OCI-LY3 (cell line): ENCODE measurements around the gene ZFTA.
A peak's percentile ranks its signal among the peaks of the same experiment; 100 is the strongest.

Source experiments
- H2AFZ ChIP-seq: fragments of 200-600, 300-600 bp; shearing (Covaris generic); 2 replicates; pipeline ENCODE4 v1.6.0; 2014; ENCODE audit warnings: antibody characterized with exemption, low read depth, low read length
- H3K27ac ChIP-seq: fragments of 200-600, 300-600 bp; sonication (generic); 2 replicates; pipeline ENCODE4 v1.5.1; 2014; ENCODE audit warnings: mild to moderate bottlenecking, low read length, moderate library complexity, mixed read lengths
- H3K27me3 ChIP-seq: fragments of 200-600, 300-600 bp; sonication (generic); 2 replicates; pipeline ENCODE4 v1.6.1; 2014; ENCODE audit warnings: low read depth, low read length, mixed read lengths
- H3K36me3 ChIP-seq: fragments of 200-600, 300-600 bp; sonication (generic); replicated peaks from 2 replicates; pipeline ENCODE3; 2014; ENCODE audit warnings: low read depth, low read length, mixed read lengths
- H3K4me1 ChIP-seq: fragments of 300-600, 200-600 bp; sonication (generic); 2 replicates; pipeline ENCODE4 v1.6.1; 2014; ENCODE audit warnings: low read length, mixed read lengths
- H3K4me2 ChIP-seq: fragments of 200-600, 300-600 bp; sonication (generic); 2 replicates; pipeline ENCODE4 v1.6.1; 2014; ENCODE audit warnings: low read length, mixed read lengths
- H3K4me3 ChIP-seq: fragments of 300-600, 200-600 bp; sonication (generic); 2 replicates; pipeline ENCODE4 v1.5.1; 2014; ENCODE audit warnings: antibody characterized with exemption, mild to moderate bottlenecking, low read length, moderate library complexity
- H3K79me2 ChIP-seq: fragments of 300-600, 200-600 bp; shearing (Covaris generic); 2 replicates; pipeline ENCODE4 v1.6.1; 2014; ENCODE audit warnings: mild to moderate bottlenecking, low read length, mixed read lengths
- H3K9ac ChIP-seq: fragments of 300-600, 200-600 bp; shearing (Covaris generic); 2 replicates; pipeline ENCODE4 v1.6.0; 2014; ENCODE audit warnings: mild to moderate bottlenecking, low read length, moderate library complexity
- H3K9me3 ChIP-seq: fragments of 200-600, 300-600 bp; shearing (Covaris generic); 2 replicates; pipeline ENCODE4 v1.6.1; 2014; ENCODE audit warnings: low read length, mixed read lengths; ENCODE audit not compliant: insufficient read depth
- H4K20me1 ChIP-seq: fragments of 200-600, 300-600 bp; sonication (generic); 2 replicates; pipeline ENCODE4 v1.6.1; 2016; ENCODE audit warnings: low read length, mixed read lengths; ENCODE audit not compliant: insufficient read depth
- EZH2phosphoT487 ChIP-seq: fragments of 200-600 bp; shearing (Covaris generic); IDR thresholded peaks from 2 replicates; pipeline ENCODE4 v1.6.1; 2018; ENCODE audit warnings: antibody characterized with exemption, mixed run types, low read depth
- TF ChIP-seq, protein P1 (sequence below): fragments of 200-600, 300-600 bp; sonication (generic); IDR thresholded peaks from 2 replicates; pipeline ENCODE4 v1.5.1; 2014; ENCODE audit warnings: antibody characterized with exemption, low read length, low read depth

Gene ZFTA

DNA sequence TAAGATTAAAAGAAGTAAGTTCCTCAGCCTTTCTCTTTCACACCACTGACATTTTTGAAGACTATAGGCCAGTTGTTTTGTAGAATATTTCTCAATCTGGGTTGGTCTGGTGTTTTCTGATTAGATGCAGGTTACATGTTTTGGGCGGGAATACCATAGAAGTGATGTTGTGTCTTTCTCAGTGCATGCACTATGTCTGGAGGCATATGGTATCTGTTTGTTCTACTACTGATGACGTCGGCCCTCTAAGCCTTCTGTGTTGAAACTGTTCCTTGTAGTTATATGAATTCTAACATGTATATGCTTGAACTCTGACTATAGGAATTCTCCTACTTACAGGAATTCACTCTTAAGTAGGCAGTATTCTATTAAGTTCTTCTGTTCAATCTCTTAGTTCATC, 21.6 kb downstream of the ZFTA start:
- no peak overlapping the region for H3K9ac ChIP-seq
- H3K36me3 ChIP-seq, result peaks cover 3% of the 10 kb centered on the region
- no peak overlapping the region for H3K27ac ChIP-seq
- H4K20me1 ChIP-seq, result peaks cover 10% of the 10 kb centered on the region; the same call in 1 of the 2 replicates
- no peak overlapping the region for H3K4me3 ChIP-seq
- no peak overlapping the region for H2AFZ ChIP-seq
- H3K79me2 ChIP-seq, result no peaks in the 10 kb centered on the region
- no peak overlapping the region for H3K4me2 ChIP-seq
- H3K9me3 ChIP-seq, result no peaks in the 10 kb centered on the region
- no peaks in the 10 kb centered on the region for H3K4me1 ChIP-seq
- no peaks in the 10 kb centered on the region for H3K27me3 ChIP-seq
- TF ChIP-seq, protein P1, sequence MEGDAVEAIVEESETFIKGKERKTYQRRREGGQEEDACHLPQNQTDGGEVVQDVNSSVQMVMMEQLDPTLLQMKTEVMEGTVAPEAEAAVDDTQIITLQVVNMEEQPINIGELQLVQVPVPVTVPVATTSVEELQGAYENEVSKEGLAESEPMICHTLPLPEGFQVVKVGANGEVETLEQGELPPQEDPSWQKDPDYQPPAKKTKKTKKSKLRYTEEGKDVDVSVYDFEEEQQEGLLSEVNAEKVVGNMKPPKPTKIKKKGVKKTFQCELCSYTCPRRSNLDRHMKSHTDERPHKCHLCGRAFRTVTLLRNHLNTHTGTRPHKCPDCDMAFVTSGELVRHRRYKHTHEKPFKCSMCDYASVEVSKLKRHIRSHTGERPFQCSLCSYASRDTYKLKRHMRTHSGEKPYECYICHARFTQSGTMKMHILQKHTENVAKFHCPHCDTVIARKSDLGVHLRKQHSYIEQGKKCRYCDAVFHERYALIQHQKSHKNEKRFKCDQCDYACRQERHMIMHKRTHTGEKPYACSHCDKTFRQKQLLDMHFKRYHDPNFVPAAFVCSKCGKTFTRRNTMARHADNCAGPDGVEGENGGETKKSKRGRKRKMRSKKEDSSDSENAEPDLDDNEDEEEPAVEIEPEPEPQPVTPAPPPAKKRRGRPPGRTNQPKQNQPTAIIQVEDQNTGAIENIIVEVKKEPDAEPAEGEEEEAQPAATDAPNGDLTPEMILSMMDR, result no peak
- no peak for TF ChIP-seq EZH2phosphoT487

DNA sequence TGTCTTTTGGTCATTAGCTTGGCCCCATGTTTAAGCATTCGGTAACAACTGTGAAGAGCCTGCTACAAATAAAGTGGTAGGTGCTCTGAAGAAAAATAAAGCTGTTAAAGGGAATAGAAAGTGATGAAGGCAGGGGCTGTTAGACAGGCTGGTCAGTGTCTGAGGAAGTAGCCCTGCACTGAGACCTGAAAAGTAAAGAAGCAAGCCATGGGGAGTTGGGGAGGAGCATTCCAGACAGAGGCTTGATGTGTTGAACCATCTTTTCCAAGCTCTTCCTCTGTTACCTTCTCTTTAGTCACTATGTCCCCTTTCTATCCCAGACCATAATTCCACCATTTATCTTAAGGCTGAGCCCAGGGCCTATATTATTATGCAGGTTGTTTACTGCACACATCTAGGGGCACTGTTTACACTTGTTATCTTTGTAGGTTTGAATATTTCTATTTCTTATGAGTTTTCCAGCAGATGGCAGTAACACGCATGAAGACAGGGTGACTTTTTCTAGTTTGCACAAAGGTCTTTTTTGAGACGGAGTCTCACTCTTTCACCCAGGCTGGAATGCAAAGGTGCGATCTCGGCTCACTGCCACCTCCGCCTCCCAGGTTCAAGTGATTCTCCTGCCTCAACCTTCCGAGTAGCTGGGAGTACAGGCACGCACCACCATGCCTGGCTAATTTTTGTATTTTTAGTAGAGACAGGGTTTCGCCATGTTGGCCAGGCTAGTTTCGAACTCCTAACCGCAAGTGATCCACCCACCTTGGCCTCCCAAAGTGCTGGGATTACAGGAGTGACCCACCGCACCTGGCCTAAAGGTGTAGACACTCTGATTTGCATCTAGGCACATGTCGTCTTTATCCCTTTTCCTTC, 23.0 kb downstream of the ZFTA start:
- Histone ChIP-seq H3K27ac (no peak overlapping the region), H3K27me3 (no peaks in the 10 kb centered on the region), H3K4me1 (no peaks in the 10 kb centered on the region), H4K20me1 (peaks cover 10% of the 10 kb centered on the region; the same call in 1 of the 2 replicates), H3K4me3 (no peak overlapping the region), H3K79me2 (no peaks in the 10 kb centered on the region), H3K36me3 (no peaks in the 10 kb centered on the region), H3K9ac (no peak overlapping the region), H2AFZ (no peak overlapping the region), H3K9me3 (no peaks in the 10 kb centered on the region), H3K4me2 (no peak overlapping the region)
- TF ChIP-seq EZH2phosphoT487, result no peak
- TF ChIP-seq, protein P1, result peak; percentile 40

DNA sequence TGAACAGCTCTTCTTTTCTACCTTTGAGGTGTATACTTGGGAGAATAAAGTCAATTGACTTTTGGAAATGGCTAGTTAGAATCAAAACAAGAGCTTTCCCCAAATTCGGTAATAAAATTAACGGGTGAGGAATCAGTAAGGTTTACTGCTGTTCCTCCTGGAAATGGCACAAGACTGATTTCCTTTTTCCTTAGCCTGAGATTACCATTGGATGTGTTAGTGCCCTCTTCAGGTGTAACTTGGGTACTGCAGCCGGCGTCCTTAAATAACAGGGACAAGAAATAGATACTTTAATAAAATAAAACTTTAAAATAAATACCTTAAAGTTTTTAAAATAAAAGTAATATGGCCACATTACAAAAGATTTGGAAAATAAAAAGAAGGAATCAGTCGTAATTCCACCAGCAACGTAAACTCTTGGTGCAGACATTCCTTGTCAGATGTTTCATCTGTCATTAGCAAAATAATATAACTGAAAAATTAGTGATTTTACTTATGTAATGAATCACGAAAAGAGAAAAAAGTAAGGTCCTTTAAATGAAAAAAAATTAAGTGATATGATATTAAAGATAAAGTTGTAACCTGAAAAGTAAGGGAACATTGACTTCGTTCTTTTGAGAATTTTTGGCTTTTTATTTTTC, 29.7 kb downstream of the ZFTA start:
- Histone ChIP-seq H3K27me3 (no peaks in the 10 kb centered on the region), H4K20me1 (no peaks in the 10 kb centered on the region; the same call in 1 of the 2 replicates), H3K9me3 (no peaks in the 10 kb centered on the region), H3K36me3 (no peaks in the 10 kb centered on the region), H3K4me3 (no peak overlapping the region), H3K9ac (no peak overlapping the region), H3K79me2 (no peaks in the 10 kb centered on the region), H3K4me2 (no peak overlapping the region), H3K4me1 (no peaks in the 10 kb centered on the region), H2AFZ (no peak overlapping the region), H3K27ac (no peak overlapping the region)
- TF ChIP-seq, protein P1, result peak; percentile 77
- no peak for TF ChIP-seq EZH2phosphoT487

DNA sequence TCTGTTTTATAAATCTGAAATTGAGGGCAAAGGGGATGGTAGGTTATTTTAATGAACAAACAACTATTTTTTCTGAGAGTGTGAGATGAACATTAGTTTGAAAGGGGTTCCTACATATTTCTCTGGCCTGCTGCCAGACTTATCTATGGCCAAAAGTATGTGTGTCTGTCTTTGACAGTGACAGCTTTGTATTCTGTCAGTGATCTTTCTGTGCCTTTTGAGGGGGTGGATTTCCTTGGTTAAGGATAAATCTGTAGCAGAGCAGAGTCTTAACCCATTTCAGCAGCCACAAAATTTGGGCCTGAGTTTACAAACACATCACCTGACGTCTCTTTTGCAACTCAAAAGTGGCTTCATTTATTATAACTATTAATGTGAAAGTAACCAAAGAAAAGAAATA, 30.9 kb downstream of the ZFTA start:
- Histone ChIP-seq H3K27ac (no peak overlapping the region), H3K36me3 (no peaks in the 10 kb centered on the region), H2AFZ (no peak overlapping the region), H3K27me3 (no peaks in the 10 kb centered on the region), H3K9me3 (no peaks in the 10 kb centered on the region), H3K79me2 (no peaks in the 10 kb centered on the region), H3K4me1 (no peaks in the 10 kb centered on the region), H4K20me1 (no peaks in the 10 kb centered on the region; the same call in 1 of the 2 replicates), H3K4me2 (no peak overlapping the region), H3K4me3 (no peak overlapping the region), H3K9ac (no peak overlapping the region)
- TF ChIP-seq EZH2phosphoT487, result no peak
- TF ChIP-seq, protein P1, result no peak
